GM23248 (cell line): Measurements from ENCODE around the gene C11orf98. TPM values are rescaled to one million over a fixed set of nuclear protein-coding genes. Genes with fewer than 3 reads are reported as not detected.

ENCODE experiments used
- DNase-seq: peaks from one replicate; pipeline ENCODE4 v3.0.0-alpha.2; 2015
- H2AFZ ChIP-seq: fragments of 200-600 bp; sonication (generic); 2 replicates; pipeline ENCODE4 v1.6.1; 2016; ENCODE audit warnings: antibody characterized with exemption
- H3F3A ChIP-seq: fragments of 200-600 bp; sonication (generic); 2 replicates; pipeline ENCODE4 v1.6.1; 2016; ENCODE audit warnings: mild to moderate bottlenecking, antibody characterized with exemption, mixed run types; ENCODE audit not compliant: insufficient read depth
- H3K27ac ChIP-seq: fragments of 200-600 bp; sonication (generic); 2 replicates; pipeline ENCODE4 v1.5.1; 2016; ENCODE audit warnings: mild to moderate bottlenecking
- H3K27me3 ChIP-seq: fragments of 200-600 bp; sonication (generic); replicated peaks from 2 replicates; pipeline ENCODE4 v1.6.1; 2016; ENCODE audit warnings: mild to moderate bottlenecking; ENCODE audit not compliant: insufficient read depth
- H3K36me3 ChIP-seq: fragments of 200-600 bp; sonication (generic); 2 replicates; pipeline ENCODE4 v1.6.1; 2016; ENCODE audit warnings: low read depth, mild to moderate bottlenecking
- H3K4me1 ChIP-seq: fragments of 200-600 bp; sonication (generic); 2 replicates; pipeline ENCODE4 v1.6.1; 2016; ENCODE audit warnings: mild to moderate bottlenecking; ENCODE audit not compliant: insufficient read depth
- H3K4me2 ChIP-seq: fragments of 200-600 bp; sonication (generic); one replicate; pipeline ENCODE4 v1.6.1; 2016; ENCODE audit warnings: mild to moderate bottlenecking; ENCODE audit not compliant: unreplicated experiment
- H3K4me3 ChIP-seq: fragments of 200-600 bp; sonication (generic); 2 replicates; pipeline ENCODE4 v1.5.1; 2016; ENCODE audit warnings: mild to moderate bottlenecking
- H3K79me2 ChIP-seq: fragments of 200-600 bp; sonication (generic); 2 replicates; pipeline ENCODE4 v1.6.1; 2016; ENCODE audit warnings: mild to moderate bottlenecking; ENCODE audit not compliant: insufficient read depth
- H3K9ac ChIP-seq: fragments of 200-600 bp; sonication (generic); 2 replicates; pipeline ENCODE4 v1.6.1; 2016; ENCODE audit warnings: mild to moderate bottlenecking
- H3K9me2 ChIP-seq: fragments of 200-600 bp; sonication (generic); 2 replicates; pipeline ENCODE4 v1.6.1; 2016; ENCODE audit warnings: mixed run types, mild to moderate bottlenecking, moderate library complexity; ENCODE audit not compliant: insufficient read depth
- H3K9me3 ChIP-seq: fragments of 200-600 bp; sonication (generic); one replicate; pipeline ENCODE4 v1.6.1; 2017; ENCODE audit warnings: low read depth
- H4K20me1 ChIP-seq: fragments of 200-600 bp; sonication (generic); 2 replicates; pipeline ENCODE4 v1.6.0; 2016; ENCODE audit not compliant: insufficient read depth
- EZH2 ChIP-seq: fragments of 200-600 bp; sonication (generic); IDR thresholded peaks from 2 replicates; pipeline ENCODE4 v1.6.1; 2018; ENCODE audit warnings: antibody characterized with exemption, mild to moderate bottlenecking; ENCODE audit not compliant: insufficient read depth, poor library complexity, severe bottlenecking
- EZH2phosphoT487 ChIP-seq: fragments of 200-600 bp; sonication (generic); IDR thresholded peaks from 2 replicates; pipeline ENCODE4 v1.6.1; 2018; ENCODE audit warnings: antibody characterized with exemption, moderate library complexity, mild to moderate bottlenecking, low read depth; ENCODE audit not compliant: insufficient read depth
- WGBS, 2 experiments: methylation state at CpG; one replicate each; pipeline ENCODE4 v1.1.6; 2015 to 2017; ENCODE audit warnings: low lambda C conversion rate in 2 of 2, low coverage in 1 of 2; ENCODE audit errors: missing lambda C conversion rate in 2 of 2; 5-methylcytosine and 5-hydroxymethylcytosine counted together
- in situ Hi-C: fragments of 300-500 bp; cut with MboI; formaldehyde crosslinking; loops from 2 replicates; pipeline ENCODE4 v1.15.0; 2020
- polyA plus RNA-seq: library from polyadenylated mRNA; unstranded; fragments of >200 nt; fragmentation: Nextera tagmentation; extraction: Ambion mirVana; gene quantifications from 2 replicates; pipeline ENCODE4 v1.2.1, GENCODE V29; 2016
- total RNA-seq: library from RNA; depleted of rRNA; stranded (reverse); fragments of >200 nt; shearing (Covaris generic); gene quantifications from 2 replicates; pipeline ENCODE4 v1.2.3, GENCODE V29; 2014

C11orf98 gene
- total and polyA plus RNA-seq, 2 experiments from 2014 or later = 24.2 to 76.8 TPM

DNA sequence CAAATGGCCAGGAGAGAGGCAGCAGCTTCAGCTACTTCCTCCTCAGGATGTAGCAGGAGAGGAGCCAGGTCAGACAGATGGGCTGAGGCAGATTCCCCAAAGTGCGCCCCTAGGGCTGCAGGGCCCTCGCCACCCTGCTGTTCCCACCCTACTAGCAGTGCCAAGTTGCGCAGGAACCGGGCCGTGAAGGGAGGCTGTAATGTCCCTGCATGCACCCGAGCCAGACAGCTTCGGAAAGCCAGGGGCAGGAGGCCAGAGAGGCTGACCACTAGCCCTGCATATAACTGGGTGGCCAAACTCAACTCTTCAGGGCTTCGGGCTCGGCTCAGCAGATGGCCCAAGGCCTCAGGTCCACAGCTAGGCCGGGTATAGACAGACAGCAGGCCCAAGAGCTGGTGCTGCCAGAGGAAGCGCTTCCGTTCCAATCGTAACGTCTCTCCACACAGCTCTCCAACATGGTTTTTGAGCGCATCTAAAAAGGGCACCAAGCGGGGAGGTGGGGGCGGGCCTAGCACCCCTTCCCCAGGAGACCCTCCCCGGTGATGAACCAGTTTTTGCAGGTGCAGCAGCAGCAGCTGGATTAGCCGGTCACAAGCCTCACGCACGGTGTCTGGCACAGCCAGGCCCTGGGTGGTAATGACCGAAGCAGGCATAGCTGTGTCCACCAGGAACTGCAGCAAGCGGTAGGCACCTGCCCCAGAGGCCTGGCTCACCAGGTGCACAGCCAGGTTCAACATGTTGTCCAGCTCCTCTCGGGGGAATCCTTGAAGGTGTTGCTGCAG is 16.6 kb downstream of the C11orf98 start:
- WGBS, 2 experiments = 85 to 87% methylated on average over 24 of the region's 24 CpGs
- no peaks in the 10 kb centered on the region for H3K9me3 ChIP-seq
- H3K27ac ChIP-seq = no peak overlapping the region; the same call in 1 of the 2 replicates
- in situ Hi-C loops = no loop called here
- H3K9ac ChIP-seq = 0 out of 2 replicates have a peak overlapping the region, but pooled peaks have one; percentile 13
- no peak overlapping the region for H3K4me2 ChIP-seq
- H3K4me1 ChIP-seq = peaks cover 25% of the 10 kb centered on the region
- H2AFZ ChIP-seq = no peak overlapping the region
- no peaks in the 10 kb centered on the region for H4K20me1 ChIP-seq
- peaks cover 73% of the 10 kb centered on the region for H3K79me2 ChIP-seq
- no peak overlapping the region for H3K4me3 ChIP-seq
- H3K27me3 ChIP-seq = no peaks in the 10 kb centered on the region
- H3K36me3 ChIP-seq = no peaks in the 10 kb centered on the region; the same call in 1 of the 2 replicates
- no peak for DNase-seq
- no peak for TF ChIP-seq EZH2phosphoT487
- no peak for TF ChIP-seq EZH2
- no peaks in the 10 kb centered on the region for H3K9me2 ChIP-seq
- peaks cover 10% of the 10 kb centered on the region; the same call in 1 of the 2 replicates for H3F3A ChIP-seq

- Histone ChIP-seq H3K4me1 (peaks cover 25% of the 10 kb centered on the region), H3K4me2 (no peak overlapping the region), H3K9me2 (no peaks in the 10 kb centered on the region), H3K36me3 (peaks cover 5% of the 10 kb centered on the region), H4K20me1 (no peaks in the 10 kb centered on the region), H3K27me3 (no peaks in the 10 kb centered on the region), H3K9me3 (no peaks in the 10 kb centered on the region), H3F3A (peaks cover 10% of the 10 kb centered on the region; the same call in 1 of the 2 replicates), H3K9ac (0 out of 2 replicates have a peak overlapping the region, but pooled peaks have one; percentile 13), H3K27ac (peak overlapping the region; percentile 73), H3K79me2 (peaks cover 76% of the 10 kb centered on the region), H2AFZ (no peak overlapping the region), H3K4me3 (no peak overlapping the region)
- peak; percentile 63 for DNase-seq
- in situ Hi-C loops = no loop called here
- 33 to 41% methylated on average over 6 of the region's 6 CpGs for WGBS, 2 experiments
- TF ChIP-seq EZH2phosphoT487 (no peak), EZH2 (no peak)
These were observed 17.4 kb downstream of the C11orf98 start for GRCh38 chr11:62647609-62648005.

- no peak for DNase-seq
- WGBS, 2 experiments = 48 to 49% methylated on average over 32 of the region's 32 CpGs
- peak overlapping the region; percentile 73 for H3K27ac ChIP-seq
- H3K4me3 ChIP-seq = peak overlapping the region; percentile 32
- H3K36me3 ChIP-seq = peaks cover 7% of the 10 kb centered on the region
- TF ChIP-seq EZH2phosphoT487 = no peak
- no peak for TF ChIP-seq EZH2
- H3K9ac ChIP-seq = peak overlapping the region; percentile 60
- H2AFZ ChIP-seq = no peak overlapping the region
- H3K79me2 ChIP-seq = peaks cover 76% of the 10 kb centered on the region
- no peaks in the 10 kb centered on the region for H3K9me3 ChIP-seq
- peaks cover 21% of the 10 kb centered on the region for H3K4me1 ChIP-seq
- H3K4me2 ChIP-seq = peak overlapping the region; percentile 64
- no peaks in the 10 kb centered on the region for H3K9me2 ChIP-seq
- in situ Hi-C loops = no loop called here
- H4K20me1 ChIP-seq = no peaks in the 10 kb centered on the region
- no peaks in the 10 kb centered on the region for H3K27me3 ChIP-seq
- H3F3A ChIP-seq = peaks cover 10% of the 10 kb centered on the region; the same call in 1 of the 2 replicates
These were observed 18.0 kb downstream of the C11orf98 start for GRCh38 chr11:62646825-62647608.

- Histone ChIP-seq H4K20me1 (no peaks in the 10 kb centered on the region), H3K27ac (peak within 1 kb of the TSS; percentile 91), H3K9ac (peak within 1 kb of the TSS; percentile 98), H3K36me3 (peaks cover 7% of the 10 kb centered on the region), H3K9me3 (no peaks in the 10 kb centered on the region), H3K9me2 (no peaks in the 10 kb centered on the region), H3F3A (peaks cover 10% of the 10 kb centered on the region; the same call in 1 of the 2 replicates), H3K79me2 (peaks cover 76% of the 10 kb centered on the region), H3K4me2 (peak within 1 kb of the TSS; percentile 90), H3K27me3 (no peaks in the 10 kb centered on the region), H3K4me1 (peaks cover 14% of the 10 kb centered on the region), H3K4me3 (peak within 1 kb of the TSS; percentile 87), H2AFZ (peak within 1 kb of the TSS; percentile 59)
- DNase-seq = peak; percentile 100
- in situ Hi-C loops = no loop called here
- WGBS, 2 experiments = 1% methylated on average over 67 to 71 of the region's 73 CpGs
- TF ChIP-seq EZH2phosphoT487 = no peak
- TF ChIP-seq EZH2 = no peak
These were observed 18.8 kb downstream of the C11orf98 start, which contains the start of gene GANAB for GRCh38 chr11:62645946-62646824. TSS of gene GANAB (minus strand) at chr11:62646613. CDS start at chr11:62646599, 14 bp downstream.
